DOHH2 (cell line): ENCODE data around the gene INSIG1.

Experiments used
- H3F3A ChIP-seq: fragments of 200-600 bp; sonication (generic), shearing (Covaris generic); 2 replicates; pipeline ENCODE4 v1.6.0; 2016; ENCODE audit warnings: antibody characterized with exemption, mild to moderate bottlenecking; ENCODE audit not compliant: control insufficient read depth, insufficient read depth
- H3K27ac ChIP-seq: fragments of 200-600 bp; sonication (generic); 2 replicates; pipeline ENCODE4 v1.5.1; 2014; ENCODE audit warnings: low read depth, mild to moderate bottlenecking, low read length, moderate library complexity
- H3K27me3 ChIP-seq: fragments of 200-600 bp; sonication (generic); 2 replicates; pipeline ENCODE4 v1.6.1; 2014; ENCODE audit warnings: mild to moderate bottlenecking, low read length, mixed read lengths; ENCODE audit not compliant: control insufficient read depth
- H3K36me3 ChIP-seq: fragments of 200-600 bp; sonication (generic); 2 replicates; pipeline ENCODE4 v1.6.1; 2014; ENCODE audit warnings: mild to moderate bottlenecking, low read length, moderate library complexity, mixed read lengths; ENCODE audit not compliant: control insufficient read depth
- H3K4me1 ChIP-seq: fragments of 200-600 bp; sonication (generic); 2 replicates; pipeline ENCODE4 v1.6.1; 2014; ENCODE audit warnings: mild to moderate bottlenecking, low read length, mixed read lengths; ENCODE audit not compliant: control insufficient read depth
- H3K4me2 ChIP-seq: fragments of 200-600 bp; sonication (generic); 2 replicates; pipeline ENCODE4 v1.6.0; 2014; ENCODE audit warnings: mild to moderate bottlenecking, low read length, moderate library complexity
- H3K4me3 ChIP-seq: fragments of 200-600 bp; sonication (generic); 2 replicates; pipeline ENCODE4 v1.5.1; 2014; ENCODE audit warnings: mild to moderate bottlenecking, low read length, mixed read lengths
- H3K79me2 ChIP-seq: fragments of 200-600 bp; sonication (generic); 2 replicates; pipeline ENCODE4 v1.6.1; 2014; ENCODE audit warnings: mild to moderate bottlenecking, low read length, mixed read lengths; ENCODE audit not compliant: control insufficient read depth
- H3K9me2 ChIP-seq: fragments of 200-600 bp; sonication (generic); replicated peaks from 2 replicates; pipeline ENCODE4 v1.6.1; 2014; ENCODE audit warnings: mild to moderate bottlenecking, low read length, mixed read lengths; ENCODE audit not compliant: control insufficient read depth
- H3K9me3 ChIP-seq: fragments of 200-600 bp; sonication (generic); 2 replicates; pipeline ENCODE4 v1.6.1; 2014; ENCODE audit warnings: antibody characterized with exemption, low read length, mixed read lengths; ENCODE audit not compliant: control insufficient read depth, insufficient read depth
- H4K20me1 ChIP-seq: fragments of 200-600 bp; sonication (generic); 2 replicates; pipeline ENCODE4 v1.6.0; 2014; ENCODE audit warnings: low read depth, mild to moderate bottlenecking, antibody characterized with exemption, low read length, moderate library complexity; ENCODE audit not compliant: control insufficient read depth, insufficient read depth
- EZH2phosphoT487 ChIP-seq: fragments of 200-600 bp; sonication (generic); IDR thresholded peaks from 2 replicates; pipeline ENCODE4 v1.6.1; 2017; ENCODE audit warnings: borderline replicate concordance, mild to moderate bottlenecking, antibody characterized with exemption, low read length, moderate library complexity, mixed read lengths
- TF ChIP-seq, protein P1 (sequence below): fragments of 200-600 bp; sonication (generic); IDR thresholded peaks from one replicate; pipeline ENCODE4 v1.5.1; 2014; ENCODE audit warnings: antibody characterized with exemption, mild to moderate bottlenecking, low read depth, low read length; ENCODE audit not compliant: poor library complexity, severe bottlenecking

The INSIG1 gene

DNA sequence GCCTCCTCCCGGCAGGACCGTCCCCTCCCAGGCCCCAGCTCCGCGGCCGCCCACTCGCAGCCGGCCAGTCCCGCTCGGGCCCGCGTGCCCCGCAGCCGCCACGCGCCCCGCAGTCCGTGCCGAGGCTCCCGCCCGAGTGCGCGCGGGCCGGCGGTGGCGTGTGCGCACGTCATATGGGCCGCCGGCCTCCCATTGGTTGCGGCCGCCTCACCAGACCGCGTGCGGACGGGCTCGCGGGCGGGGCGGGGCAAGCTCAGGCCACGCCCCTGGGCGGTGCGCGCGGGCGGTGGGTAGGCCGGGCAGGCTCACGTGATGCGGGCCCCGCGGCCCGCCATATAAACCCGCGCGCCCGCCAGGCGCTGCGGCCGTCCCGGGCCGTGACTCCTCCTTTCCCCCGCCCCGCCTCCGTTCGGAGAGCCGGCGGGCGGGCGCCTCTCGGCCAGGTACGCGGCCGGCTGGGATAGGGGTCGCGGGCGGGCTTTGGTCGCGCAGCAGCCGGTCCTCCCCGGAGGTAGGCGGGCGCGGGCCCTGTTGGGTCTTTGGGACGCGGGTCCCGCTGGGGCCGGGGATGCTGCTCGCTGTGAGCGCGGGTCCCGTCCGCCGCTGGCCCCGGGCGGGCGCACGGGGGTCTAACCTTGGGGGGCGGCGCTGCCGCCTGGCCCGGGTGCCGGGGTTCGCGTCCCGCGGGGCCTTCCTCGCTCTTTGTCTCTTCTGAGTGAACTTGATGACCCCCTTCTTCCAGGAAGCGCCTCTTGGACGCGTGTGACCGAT, at the start of gene INSIG1:
Gene INSIG1 (plus strand): TSS at position 362 of the 771 bp plus-strand sequence. CDS start 408 bp downstream, at position 770.
- Histone ChIP-seq H3K4me1 (peaks cover 59% of the 10 kb centered on the region), H3K36me3 (peaks cover 62% of the 10 kb centered on the region), H4K20me1 (peaks cover 38% of the 10 kb centered on the region), H3K27me3 (no peaks in the 10 kb centered on the region), H3K27ac (peak within 1 kb of the TSS; percentile 92), H3K4me3 (peak within 1 kb of the TSS; percentile 97), H3K79me2 (peaks cover 60% of the 10 kb centered on the region), H3K4me2 (peak within 1 kb of the TSS; percentile 98), H3K9me2 (no peaks in the 10 kb centered on the region), H3F3A (peaks cover 24% of the 10 kb centered on the region), H3K9me3 (peaks cover 10% of the 10 kb centered on the region; the same call in 1 of the 2 replicates)
- TF ChIP-seq, protein P1, sequence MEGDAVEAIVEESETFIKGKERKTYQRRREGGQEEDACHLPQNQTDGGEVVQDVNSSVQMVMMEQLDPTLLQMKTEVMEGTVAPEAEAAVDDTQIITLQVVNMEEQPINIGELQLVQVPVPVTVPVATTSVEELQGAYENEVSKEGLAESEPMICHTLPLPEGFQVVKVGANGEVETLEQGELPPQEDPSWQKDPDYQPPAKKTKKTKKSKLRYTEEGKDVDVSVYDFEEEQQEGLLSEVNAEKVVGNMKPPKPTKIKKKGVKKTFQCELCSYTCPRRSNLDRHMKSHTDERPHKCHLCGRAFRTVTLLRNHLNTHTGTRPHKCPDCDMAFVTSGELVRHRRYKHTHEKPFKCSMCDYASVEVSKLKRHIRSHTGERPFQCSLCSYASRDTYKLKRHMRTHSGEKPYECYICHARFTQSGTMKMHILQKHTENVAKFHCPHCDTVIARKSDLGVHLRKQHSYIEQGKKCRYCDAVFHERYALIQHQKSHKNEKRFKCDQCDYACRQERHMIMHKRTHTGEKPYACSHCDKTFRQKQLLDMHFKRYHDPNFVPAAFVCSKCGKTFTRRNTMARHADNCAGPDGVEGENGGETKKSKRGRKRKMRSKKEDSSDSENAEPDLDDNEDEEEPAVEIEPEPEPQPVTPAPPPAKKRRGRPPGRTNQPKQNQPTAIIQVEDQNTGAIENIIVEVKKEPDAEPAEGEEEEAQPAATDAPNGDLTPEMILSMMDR, result no peak
- TF ChIP-seq EZH2phosphoT487, result no peak

DNA sequence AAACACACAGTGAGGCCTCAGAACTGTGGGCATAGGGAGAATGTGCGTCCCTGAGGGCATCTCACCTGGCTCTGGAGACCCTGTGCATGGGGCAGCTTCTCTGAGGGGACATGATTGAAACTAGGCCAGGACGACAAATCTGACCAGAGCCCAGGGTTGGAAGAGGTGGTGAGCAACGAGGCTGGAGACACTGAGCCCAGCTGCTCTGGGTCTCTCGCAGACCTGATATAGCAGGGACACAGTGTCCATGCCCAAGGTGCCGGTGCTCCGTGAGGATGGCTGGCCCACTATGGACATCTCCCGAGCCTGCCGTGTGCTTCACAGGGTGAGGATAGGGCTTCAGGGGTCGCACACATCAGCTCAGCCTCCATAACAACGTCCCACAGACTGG, 49.3 kb upstream of the INSIG1 start:
- Histone ChIP-seq H3K79me2 (no peaks in the 10 kb centered on the region), H3K4me2 (no peak overlapping the region), H3K4me1 (no peaks in the 10 kb centered on the region), H3K36me3 (no peaks in the 10 kb centered on the region), H3K27ac (no peak overlapping the region), H3K9me2 (no peaks in the 10 kb centered on the region), H3K27me3 (peaks cover 9% of the 10 kb centered on the region; the same call in 1 of the 2 replicates), H3K9me3 (no peaks in the 10 kb centered on the region), H3K4me3 (no peak overlapping the region), H4K20me1 (no peaks in the 10 kb centered on the region), H3F3A (no peaks in the 10 kb centered on the region)
- no peak for TF ChIP-seq EZH2phosphoT487
- TF ChIP-seq, protein P1, result no peak

DNA sequence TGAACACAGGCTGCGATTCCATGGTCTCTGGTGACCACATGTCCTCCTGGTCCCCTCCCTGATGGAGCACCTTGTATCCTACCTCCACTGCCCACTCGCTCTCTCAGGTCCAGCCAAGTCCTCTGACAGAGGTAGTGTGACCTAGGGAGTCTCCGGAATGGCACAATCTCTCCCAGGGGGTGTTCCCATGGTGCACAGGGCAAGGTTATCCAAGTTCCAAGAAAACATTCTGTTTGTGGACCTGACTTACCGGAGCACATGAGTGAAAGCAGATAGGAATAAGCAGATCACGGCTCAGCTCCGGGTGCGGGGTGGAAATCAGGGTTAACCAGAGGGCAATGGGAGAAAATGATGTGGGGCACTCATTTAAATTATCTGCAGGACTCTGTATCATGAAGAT, 45.8 kb upstream of the INSIG1 start:
- no peak overlapping the region for H3K27ac ChIP-seq
- no peak overlapping the region for H3K4me2 ChIP-seq
- no peaks in the 10 kb centered on the region for H3K79me2 ChIP-seq
- H3K4me3 ChIP-seq, result no peak overlapping the region
- peaks cover 7% of the 10 kb centered on the region; the same call in 1 of the 2 replicates for H3K27me3 ChIP-seq
- H3K9me2 ChIP-seq, result no peaks in the 10 kb centered on the region
- H4K20me1 ChIP-seq, result no peaks in the 10 kb centered on the region
- no peaks in the 10 kb centered on the region for H3F3A ChIP-seq
- peaks cover 5% of the 10 kb centered on the region; the same call in 1 of the 2 replicates for H3K4me1 ChIP-seq
- no peak for TF ChIP-seq EZH2phosphoT487
- TF ChIP-seq, protein P1, result no peak
- H3K36me3 ChIP-seq, result no peaks in the 10 kb centered on the region
- no peaks in the 10 kb centered on the region for H3K9me3 ChIP-seq
